ENCODE measurements around the gene AFAP1.

- no peak for TF ChIP-seq CTCF (IDR thresholded peaks at IDR 0.05)
- no peak for TF ChIP-seq EZH2 (IDR thresholded peaks at IDR 0.05)
- TF ChIP-seq EZH2phosphoT487 (IDR thresholded peaks at IDR 0.05), result no peak
These were observed 166.8 kb downstream of the AFAP1 start for GRCh38 chr4:7772711-7773385.

Measured in neural progenitor cell (in vitro differentiated cells).